ENCODE measurements around the gene ARHGEF11.

The ARHGEF11 gene

DNA sequence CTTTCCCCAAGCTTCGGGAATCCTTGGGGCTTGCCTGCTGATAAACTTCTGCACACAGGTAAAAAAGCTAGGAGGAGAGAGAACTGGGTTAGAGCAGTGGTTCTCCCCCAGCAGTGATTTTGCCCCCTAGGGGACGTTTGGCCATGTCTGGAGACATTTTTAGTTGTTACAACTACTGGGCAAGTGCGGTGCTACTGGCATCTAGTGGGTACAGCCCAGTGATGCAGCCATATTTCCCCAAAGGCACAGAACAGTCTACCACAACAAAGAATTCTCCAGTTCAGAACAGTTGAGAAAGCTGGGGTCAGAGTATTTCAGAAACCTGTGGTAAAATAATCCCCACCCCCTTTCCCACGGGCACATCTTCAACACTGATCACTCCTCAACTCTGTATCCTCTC is 83.8 kb downstream of the ARHGEF11 start:
- Histone ChIP-seq H3F3A (ENCODE audit: low read depth) (no peaks in the 10 kb centered on the region), H3K9me3 (ENCODE audit: insufficient read depth, low read depth, low read length) (no peaks in the 10 kb centered on the region), H4K20me1 (ENCODE audit: insufficient read depth, low read length, poor library complexity, severe bottlenecking) (no peaks in the 10 kb centered on the region), H3K36me3 (ENCODE audit: insufficient read depth, low read length) (no peaks in the 10 kb centered on the region), H3K9me2 (replicated peaks; ENCODE audit: low read depth, low read length) (no peaks in the 10 kb centered on the region), H3K4me1 (ENCODE audit: insufficient read depth, low read length, poor library complexity, severe bottlenecking) (peaks cover 42% of the 10 kb centered on the region), H3K4me2 (ENCODE audit: low read depth, low read length, poor library complexity, severe bottlenecking) (peak overlapping the region; percentile 43), H3K79me2 (ENCODE audit: insufficient read depth, low read length) (no peaks in the 10 kb centered on the region), H3K27me3 (ENCODE audit: insufficient read depth, low read length, poor library complexity, severe bottlenecking) (no peaks in the 10 kb centered on the region), H3K4me3 (ENCODE audit: low read length, poor library complexity, severe bottlenecking) (peak overlapping the region; percentile 12), H2AFZ (ENCODE audit: low read length) (no peak overlapping the region), H3K9ac (ENCODE audit: low read depth, low read length, poor library complexity, severe bottlenecking) (no peak overlapping the region)
- TF ChIP-seq, protein P1, sequence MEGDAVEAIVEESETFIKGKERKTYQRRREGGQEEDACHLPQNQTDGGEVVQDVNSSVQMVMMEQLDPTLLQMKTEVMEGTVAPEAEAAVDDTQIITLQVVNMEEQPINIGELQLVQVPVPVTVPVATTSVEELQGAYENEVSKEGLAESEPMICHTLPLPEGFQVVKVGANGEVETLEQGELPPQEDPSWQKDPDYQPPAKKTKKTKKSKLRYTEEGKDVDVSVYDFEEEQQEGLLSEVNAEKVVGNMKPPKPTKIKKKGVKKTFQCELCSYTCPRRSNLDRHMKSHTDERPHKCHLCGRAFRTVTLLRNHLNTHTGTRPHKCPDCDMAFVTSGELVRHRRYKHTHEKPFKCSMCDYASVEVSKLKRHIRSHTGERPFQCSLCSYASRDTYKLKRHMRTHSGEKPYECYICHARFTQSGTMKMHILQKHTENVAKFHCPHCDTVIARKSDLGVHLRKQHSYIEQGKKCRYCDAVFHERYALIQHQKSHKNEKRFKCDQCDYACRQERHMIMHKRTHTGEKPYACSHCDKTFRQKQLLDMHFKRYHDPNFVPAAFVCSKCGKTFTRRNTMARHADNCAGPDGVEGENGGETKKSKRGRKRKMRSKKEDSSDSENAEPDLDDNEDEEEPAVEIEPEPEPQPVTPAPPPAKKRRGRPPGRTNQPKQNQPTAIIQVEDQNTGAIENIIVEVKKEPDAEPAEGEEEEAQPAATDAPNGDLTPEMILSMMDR (conservative IDR thresholded peaks at IDR 0.05; ENCODE audit: low read length), result peak; percentile 99
- no peak for TF ChIP-seq EZH2phosphoT487 (IDR thresholded peaks at IDR 0.05; ENCODE audit: borderline replicate concordance)

DNA sequence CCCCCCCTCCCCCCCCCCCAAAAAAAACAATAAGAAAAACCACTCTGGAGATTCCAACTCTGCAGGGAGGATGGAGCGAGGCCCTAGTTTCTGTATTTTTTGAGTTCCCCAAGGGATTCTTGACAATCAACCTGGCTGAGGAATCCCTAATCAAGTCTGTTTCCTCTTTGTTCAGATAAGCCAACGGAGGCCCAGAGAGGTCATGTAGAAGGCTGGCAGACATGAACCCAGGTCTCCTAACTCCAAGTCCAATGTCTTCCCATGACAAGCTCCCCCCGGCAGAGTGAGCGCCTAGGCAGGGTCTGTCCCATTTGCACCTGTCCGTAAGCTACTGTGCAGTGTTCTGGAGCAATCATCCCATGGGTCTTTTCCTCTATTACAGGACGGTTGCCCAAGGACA is 85.6 kb downstream of the ARHGEF11 start:
- Histone ChIP-seq H3K9me2 (replicated peaks; ENCODE audit: low read depth, low read length) (no peaks in the 10 kb centered on the region), H3F3A (ENCODE audit: low read depth) (no peaks in the 10 kb centered on the region), H3K79me2 (ENCODE audit: insufficient read depth, low read length) (no peaks in the 10 kb centered on the region), H3K4me1 (ENCODE audit: insufficient read depth, low read length, poor library complexity, severe bottlenecking) (peaks cover 42% of the 10 kb centered on the region), H3K9me3 (ENCODE audit: insufficient read depth, low read depth, low read length) (no peaks in the 10 kb centered on the region), H3K9ac (ENCODE audit: low read depth, low read length, poor library complexity, severe bottlenecking) (no peak overlapping the region), H3K4me3 (ENCODE audit: low read length, poor library complexity, severe bottlenecking) (no peak overlapping the region), H4K20me1 (ENCODE audit: insufficient read depth, low read length, poor library complexity, severe bottlenecking) (no peaks in the 10 kb centered on the region), H3K27me3 (ENCODE audit: insufficient read depth, low read length, poor library complexity, severe bottlenecking) (no peaks in the 10 kb centered on the region), H2AFZ (ENCODE audit: low read length) (no peak overlapping the region), H3K4me2 (ENCODE audit: low read depth, low read length, poor library complexity, severe bottlenecking) (no peak overlapping the region), H3K36me3 (ENCODE audit: insufficient read depth, low read length) (no peaks in the 10 kb centered on the region)
- no peak for TF ChIP-seq EZH2phosphoT487 (IDR thresholded peaks at IDR 0.05; ENCODE audit: borderline replicate concordance)
- TF ChIP-seq, protein P1 (conservative IDR thresholded peaks at IDR 0.05; ENCODE audit: low read length), result no peak

DNA sequence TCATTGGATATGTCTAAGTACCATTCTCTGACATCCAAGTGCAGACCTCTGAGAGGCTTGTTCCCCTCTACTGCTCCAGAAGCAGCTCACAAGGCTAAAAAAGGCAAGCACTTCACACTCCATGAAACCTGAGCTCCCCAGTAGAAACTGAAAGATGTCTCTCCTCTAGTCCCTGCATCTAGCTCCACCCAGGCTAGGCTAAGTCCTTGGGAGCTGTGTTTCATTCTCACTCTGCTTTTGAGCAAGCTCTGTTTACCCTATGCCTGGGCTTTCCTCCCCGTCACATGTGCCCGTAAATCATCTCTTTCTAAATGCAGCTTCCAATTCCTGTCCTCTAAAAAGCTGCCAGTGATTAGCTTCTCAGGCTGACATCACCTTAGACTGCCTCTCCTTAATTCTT is 86.1 kb downstream of the ARHGEF11 start:
- Histone ChIP-seq H3K9me3 (ENCODE audit: insufficient read depth, low read depth, low read length) (no peaks in the 10 kb centered on the region), H3F3A (ENCODE audit: low read depth) (no peaks in the 10 kb centered on the region), H3K9ac (ENCODE audit: low read depth, low read length, poor library complexity, severe bottlenecking) (no peak overlapping the region), H3K9me2 (replicated peaks; ENCODE audit: low read depth, low read length) (no peaks in the 10 kb centered on the region), H4K20me1 (ENCODE audit: insufficient read depth, low read length, poor library complexity, severe bottlenecking) (no peaks in the 10 kb centered on the region), H3K79me2 (ENCODE audit: insufficient read depth, low read length) (no peaks in the 10 kb centered on the region), H3K36me3 (ENCODE audit: insufficient read depth, low read length) (no peaks in the 10 kb centered on the region), H3K27me3 (ENCODE audit: insufficient read depth, low read length, poor library complexity, severe bottlenecking) (no peaks in the 10 kb centered on the region), H3K4me1 (ENCODE audit: insufficient read depth, low read length, poor library complexity, severe bottlenecking) (peaks cover 42% of the 10 kb centered on the region), H2AFZ (ENCODE audit: low read length) (no peak overlapping the region), H3K4me3 (ENCODE audit: low read length, poor library complexity, severe bottlenecking) (no peak overlapping the region), H3K4me2 (ENCODE audit: low read depth, low read length, poor library complexity, severe bottlenecking) (no peak overlapping the region)
- TF ChIP-seq, protein P1 (conservative IDR thresholded peaks at IDR 0.05; ENCODE audit: low read length), result no peak
- no peak for TF ChIP-seq EZH2phosphoT487 (IDR thresholded peaks at IDR 0.05; ENCODE audit: borderline replicate concordance)
